Umbilical cord (tissue), 2 donors: ENCODE results near the gene MAB21L1. TPM values are rescaled to one million over a fixed set of nuclear protein-coding genes. Genes with fewer than 3 reads are reported as not detected.

Experiments
- DNase-seq: peaks from one replicate; pipeline ENCODE4 v3.0.0-alpha.2; 2015; ENCODE audit warnings: low spot score
- total RNA-seq: library from RNA; depleted of rRNA; stranded (reverse); fragments of >200 nt; gene quantifications from one replicate; pipeline ENCODE4 v1.2.3, GENCODE V29; 2014; ENCODE audit warnings: low replicate concordance; ENCODE audit not compliant: insufficient read depth

MAB21L1 gene
- total RNA-seq, 1 donor from 2014 or later, result 1.2 TPM

- no peak for DNase-seq
Observed at GRCh38 chr13:35479706-35480105, 3.2 kb upstream of the MAB21L1 start.

- no peak for DNase-seq
Observed at GRCh38 chr13:35479038-35479492, 2.6 kb upstream of the MAB21L1 start.

- DNase-seq, result no peak
Observed at GRCh38 chr13:35478271-35479037, 2.0 kb upstream of the MAB21L1 start.

GRCh38 chr13:35477386-35477946, 977 bp upstream of the MAB21L1 start:
- no peak for DNase-seq

GRCh38 chr13:35475212-35475959, 1.1 kb downstream of the MAB21L1 start:
- no peak for DNase-seq

- DNase-seq, result no peak
Observed at GRCh38 chr13:35474496-35475211, 1.8 kb downstream of the MAB21L1 start.

- no peak for DNase-seq
Observed at GRCh38 chr13:35473802-35474201, 2.7 kb downstream of the MAB21L1 start.

GRCh38 chr13:35473206-35473775, 3.2 kb downstream of the MAB21L1 start:
- no peak for DNase-seq

- no peak for DNase-seq
Observed at GRCh38 chr13:35472323-35472881, 4.1 kb downstream of the MAB21L1 start.

- DNase-seq, result no peak
Observed at GRCh38 chr13:35471706-35472322, 4.7 kb downstream of the MAB21L1 start.

- DNase-seq, result peak; percentile 41
Observed at GRCh38 chr13:35470671-35471661, 5.5 kb downstream of the MAB21L1 start.

- DNase-seq, result no peak
Observed at GRCh38 chr13:35469806-35470525, 6.5 kb downstream of the MAB21L1 start.

- no peak for DNase-seq
Observed at GRCh38 chr13:35468195-35468594, 8.3 kb downstream of the MAB21L1 start.

- no peak for DNase-seq
Observed at GRCh38 chr13:35465371-35465770, 11.1 kb downstream of the MAB21L1 start.

GRCh38 chr13:35460061-35460460, 16.4 kb downstream of the MAB21L1 start:
- no peak for DNase-seq

GRCh38 chr13:35457258-35457657, 19.2 kb downstream of the MAB21L1 start:
- no peak for DNase-seq

GRCh38 chr13:35455022-35455421, 21.5 kb downstream of the MAB21L1 start:
- DNase-seq, result no peak

GRCh38 chr13:35449821-35450220, 26.7 kb downstream of the MAB21L1 start:
- no peak for DNase-seq

GRCh38 chr13:35448465-35448864, 28.0 kb downstream of the MAB21L1 start:
- DNase-seq, result peak; percentile 36
